ENCODE data around the gene PGM2.

The PGM2 gene

GRCh38 chr4:37873386-37873785, 46.9 kb downstream of the PGM2 start:
- no peak for TF ChIP-seq POLR2AphosphoS5 (IDR thresholded peaks at IDR 0.05; ENCODE audit: low read depth, low read length)
- TF ChIP-seq, protein P1, sequence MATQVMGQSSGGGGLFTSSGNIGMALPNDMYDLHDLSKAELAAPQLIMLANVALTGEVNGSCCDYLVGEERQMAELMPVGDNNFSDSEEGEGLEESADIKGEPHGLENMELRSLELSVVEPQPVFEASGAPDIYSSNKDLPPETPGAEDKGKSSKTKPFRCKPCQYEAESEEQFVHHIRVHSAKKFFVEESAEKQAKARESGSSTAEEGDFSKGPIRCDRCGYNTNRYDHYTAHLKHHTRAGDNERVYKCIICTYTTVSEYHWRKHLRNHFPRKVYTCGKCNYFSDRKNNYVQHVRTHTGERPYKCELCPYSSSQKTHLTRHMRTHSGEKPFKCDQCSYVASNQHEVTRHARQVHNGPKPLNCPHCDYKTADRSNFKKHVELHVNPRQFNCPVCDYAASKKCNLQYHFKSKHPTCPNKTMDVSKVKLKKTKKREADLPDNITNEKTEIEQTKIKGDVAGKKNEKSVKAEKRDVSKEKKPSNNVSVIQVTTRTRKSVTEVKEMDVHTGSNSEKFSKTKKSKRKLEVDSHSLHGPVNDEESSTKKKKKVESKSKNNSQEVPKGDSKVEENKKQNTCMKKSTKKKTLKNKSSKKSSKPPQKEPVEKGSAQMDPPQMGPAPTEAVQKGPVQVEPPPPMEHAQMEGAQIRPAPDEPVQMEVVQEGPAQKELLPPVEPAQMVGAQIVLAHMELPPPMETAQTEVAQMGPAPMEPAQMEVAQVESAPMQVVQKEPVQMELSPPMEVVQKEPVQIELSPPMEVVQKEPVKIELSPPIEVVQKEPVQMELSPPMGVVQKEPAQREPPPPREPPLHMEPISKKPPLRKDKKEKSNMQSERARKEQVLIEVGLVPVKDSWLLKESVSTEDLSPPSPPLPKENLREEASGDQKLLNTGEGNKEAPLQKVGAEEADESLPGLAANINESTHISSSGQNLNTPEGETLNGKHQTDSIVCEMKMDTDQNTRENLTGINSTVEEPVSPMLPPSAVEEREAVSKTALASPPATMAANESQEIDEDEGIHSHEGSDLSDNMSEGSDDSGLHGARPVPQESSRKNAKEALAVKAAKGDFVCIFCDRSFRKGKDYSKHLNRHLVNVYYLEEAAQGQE (IDR thresholded peaks at IDR 0.05; ENCODE audit: insufficient read depth in 1 of 2, low read depth in 2 of 2, low read length in 2 of 2): no peak
- TF ChIP-seq FOXP2 (optimal IDR thresholded peaks at IDR 0.05; ENCODE audit: borderline replicate concordance, extremely low read depth, extremely low read length, insufficient read depth): no peak
- TF ChIP-seq SIN3A (IDR thresholded peaks at IDR 0.05; ENCODE audit: borderline replicate concordance, insufficient read depth, low read length): no peak
- no peak for TF ChIP-seq TAF1 (IDR thresholded peaks at IDR 0.05; ENCODE audit: borderline replicate concordance, insufficient read depth, low read length)

- TF ChIP-seq POLR2AphosphoS5 (IDR thresholded peaks at IDR 0.05; ENCODE audit: low read depth, low read length) (no peak), TAF1 (IDR thresholded peaks at IDR 0.05; ENCODE audit: borderline replicate concordance, insufficient read depth, low read length) (no peak), FOXP2 (optimal IDR thresholded peaks at IDR 0.05; ENCODE audit: borderline replicate concordance, extremely low read depth, extremely low read length, insufficient read depth) (no peak), SIN3A (IDR thresholded peaks at IDR 0.05; ENCODE audit: borderline replicate concordance, insufficient read depth, low read length) (no peak)
- TF ChIP-seq, protein P1 (IDR thresholded peaks at IDR 0.05; ENCODE audit: insufficient read depth in 1 of 2, low read depth in 2 of 2, low read length in 2 of 2): no peak
Measured at GRCh38 chr4:37876156-37876555, 49.7 kb downstream of the PGM2 start.

- no peak for TF ChIP-seq POLR2AphosphoS5 (IDR thresholded peaks at IDR 0.05; ENCODE audit: low read depth, low read length)
- TF ChIP-seq SIN3A (IDR thresholded peaks at IDR 0.05; ENCODE audit: borderline replicate concordance, insufficient read depth, low read length): no peak
- no peak for TF ChIP-seq TAF1 (IDR thresholded peaks at IDR 0.05; ENCODE audit: borderline replicate concordance, insufficient read depth, low read length)
- TF ChIP-seq, protein P1 (IDR thresholded peaks at IDR 0.05; ENCODE audit: insufficient read depth in 1 of 2, low read depth in 2 of 2, low read length in 2 of 2): no peak
- no peak for TF ChIP-seq FOXP2 (optimal IDR thresholded peaks at IDR 0.05; ENCODE audit: borderline replicate concordance, extremely low read depth, extremely low read length, insufficient read depth)
Measured at GRCh38 chr4:37879365-37879764, 52.9 kb downstream of the PGM2 start.

GRCh38 chr4:37881811-37882210, 55.3 kb downstream of the PGM2 start:
- TF ChIP-seq POLR2AphosphoS5 (IDR thresholded peaks at IDR 0.05; ENCODE audit: low read depth, low read length): no peak
- TF ChIP-seq, protein P1 (IDR thresholded peaks at IDR 0.05; ENCODE audit: insufficient read depth in 1 of 2, low read depth in 2 of 2, low read length in 2 of 2): no peak
- TF ChIP-seq SIN3A (IDR thresholded peaks at IDR 0.05; ENCODE audit: borderline replicate concordance, insufficient read depth, low read length): no peak
- no peak for TF ChIP-seq FOXP2 (optimal IDR thresholded peaks at IDR 0.05; ENCODE audit: borderline replicate concordance, extremely low read depth, extremely low read length, insufficient read depth)
- no peak for TF ChIP-seq TAF1 (IDR thresholded peaks at IDR 0.05; ENCODE audit: borderline replicate concordance, insufficient read depth, low read length)

Measured in PFSK-1 (cell line).